Measurements from ENCODE around the gene PCP4.

The PCP4 gene

DNA sequence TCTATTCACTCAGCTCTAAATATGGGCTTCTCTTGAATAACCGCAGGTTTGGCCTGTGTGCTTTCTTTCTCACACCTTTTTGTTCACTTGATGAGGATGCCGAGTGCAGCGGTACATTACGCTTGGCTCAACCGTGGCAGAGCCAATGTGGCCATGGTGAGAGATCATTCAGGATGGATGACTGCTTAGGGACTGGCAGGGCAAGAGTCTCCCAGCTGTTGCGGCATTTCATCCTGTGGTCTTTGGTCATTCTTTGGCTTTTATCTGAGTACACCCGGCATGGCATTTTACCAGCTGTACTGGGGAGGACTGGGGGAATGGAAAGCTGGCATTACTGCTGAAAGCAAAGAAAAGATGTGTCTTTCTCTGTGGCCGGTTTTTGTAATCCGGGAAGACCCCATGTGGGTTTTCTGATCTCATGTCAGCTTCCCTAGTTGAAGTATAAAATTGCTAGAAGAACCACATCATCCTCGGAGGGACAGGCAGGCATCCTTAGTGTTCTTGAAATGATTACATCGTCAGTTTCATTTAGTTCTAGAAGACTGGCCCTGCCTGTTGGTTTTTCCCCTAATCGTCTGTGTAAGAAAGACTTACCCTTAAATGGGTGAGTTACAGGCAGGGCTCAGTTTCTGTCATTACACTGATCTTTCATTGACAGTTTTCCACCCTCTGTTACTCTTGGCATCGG, 15.1 kb downstream of the PCP4 start:
- Histone ChIP-seq H3K4me1 (ENCODE audit: insufficient read depth, low read length, poor library complexity, severe bottlenecking) (no peaks in the 10 kb centered on the region), H4K20me1 (ENCODE audit: insufficient read depth, low read length, poor library complexity, severe bottlenecking) (no peaks in the 10 kb centered on the region), H3K9me2 (replicated peaks; ENCODE audit: low read depth, low read length) (no peaks in the 10 kb centered on the region), H3K4me2 (ENCODE audit: low read depth, low read length, poor library complexity, severe bottlenecking) (no peak overlapping the region), H3F3A (ENCODE audit: low read depth) (no peaks in the 10 kb centered on the region), H3K27me3 (ENCODE audit: insufficient read depth, low read length, poor library complexity, severe bottlenecking) (no peaks in the 10 kb centered on the region), H3K79me2 (ENCODE audit: insufficient read depth, low read length) (no peaks in the 10 kb centered on the region), H3K4me3 (ENCODE audit: low read length, poor library complexity, severe bottlenecking) (no peak overlapping the region), H3K36me3 (ENCODE audit: insufficient read depth, low read length) (no peaks in the 10 kb centered on the region), H3K9me3 (ENCODE audit: insufficient read depth, low read depth, low read length) (peaks cover 6% of the 10 kb centered on the region; the same call in 1 of the 2 replicates), H3K9ac (ENCODE audit: low read depth, low read length, poor library complexity, severe bottlenecking) (no peak overlapping the region), H2AFZ (ENCODE audit: low read length) (no peak overlapping the region)
- TF ChIP-seq EZH2phosphoT487 (IDR thresholded peaks at IDR 0.05; ENCODE audit: borderline replicate concordance): no peak
- TF ChIP-seq, protein P1, sequence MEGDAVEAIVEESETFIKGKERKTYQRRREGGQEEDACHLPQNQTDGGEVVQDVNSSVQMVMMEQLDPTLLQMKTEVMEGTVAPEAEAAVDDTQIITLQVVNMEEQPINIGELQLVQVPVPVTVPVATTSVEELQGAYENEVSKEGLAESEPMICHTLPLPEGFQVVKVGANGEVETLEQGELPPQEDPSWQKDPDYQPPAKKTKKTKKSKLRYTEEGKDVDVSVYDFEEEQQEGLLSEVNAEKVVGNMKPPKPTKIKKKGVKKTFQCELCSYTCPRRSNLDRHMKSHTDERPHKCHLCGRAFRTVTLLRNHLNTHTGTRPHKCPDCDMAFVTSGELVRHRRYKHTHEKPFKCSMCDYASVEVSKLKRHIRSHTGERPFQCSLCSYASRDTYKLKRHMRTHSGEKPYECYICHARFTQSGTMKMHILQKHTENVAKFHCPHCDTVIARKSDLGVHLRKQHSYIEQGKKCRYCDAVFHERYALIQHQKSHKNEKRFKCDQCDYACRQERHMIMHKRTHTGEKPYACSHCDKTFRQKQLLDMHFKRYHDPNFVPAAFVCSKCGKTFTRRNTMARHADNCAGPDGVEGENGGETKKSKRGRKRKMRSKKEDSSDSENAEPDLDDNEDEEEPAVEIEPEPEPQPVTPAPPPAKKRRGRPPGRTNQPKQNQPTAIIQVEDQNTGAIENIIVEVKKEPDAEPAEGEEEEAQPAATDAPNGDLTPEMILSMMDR (conservative IDR thresholded peaks at IDR 0.05; ENCODE audit: low read length): no peak

DNA sequence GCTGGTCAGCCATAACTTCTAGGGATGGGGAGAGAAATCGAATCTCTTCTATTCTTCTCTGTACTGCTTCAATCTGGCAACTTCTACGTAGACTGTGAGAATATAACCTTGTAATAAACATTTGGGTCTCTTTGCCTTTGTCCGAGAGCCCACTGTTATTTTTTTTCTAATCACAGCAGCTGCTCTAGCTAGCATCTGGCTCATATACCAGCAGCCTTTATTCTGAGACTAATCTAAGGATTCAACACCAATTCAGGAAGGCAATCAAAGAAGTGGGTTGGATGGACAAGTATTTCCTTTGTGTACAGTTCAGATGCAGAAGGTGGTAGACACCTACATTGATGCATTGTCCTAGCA, 15.6 kb downstream of the PCP4 start:
- Histone ChIP-seq H3K4me3 (ENCODE audit: low read length, poor library complexity, severe bottlenecking) (no peak overlapping the region), H3K9me2 (replicated peaks; ENCODE audit: low read depth, low read length) (no peaks in the 10 kb centered on the region), H3K4me2 (ENCODE audit: low read depth, low read length, poor library complexity, severe bottlenecking) (no peak overlapping the region), H4K20me1 (ENCODE audit: insufficient read depth, low read length, poor library complexity, severe bottlenecking) (no peaks in the 10 kb centered on the region), H2AFZ (ENCODE audit: low read length) (no peak overlapping the region), H3F3A (ENCODE audit: low read depth) (no peaks in the 10 kb centered on the region), H3K9ac (ENCODE audit: low read depth, low read length, poor library complexity, severe bottlenecking) (no peak overlapping the region), H3K36me3 (ENCODE audit: insufficient read depth, low read length) (no peaks in the 10 kb centered on the region), H3K79me2 (ENCODE audit: insufficient read depth, low read length) (no peaks in the 10 kb centered on the region), H3K27me3 (ENCODE audit: insufficient read depth, low read length, poor library complexity, severe bottlenecking) (no peaks in the 10 kb centered on the region), H3K9me3 (ENCODE audit: insufficient read depth, low read depth, low read length) (peaks cover 6% of the 10 kb centered on the region; the same call in 1 of the 2 replicates), H3K4me1 (ENCODE audit: insufficient read depth, low read length, poor library complexity, severe bottlenecking) (no peaks in the 10 kb centered on the region)
- TF ChIP-seq, protein P1 (conservative IDR thresholded peaks at IDR 0.05; ENCODE audit: low read length): no peak
- no peak for TF ChIP-seq EZH2phosphoT487 (IDR thresholded peaks at IDR 0.05; ENCODE audit: borderline replicate concordance)

DNA sequence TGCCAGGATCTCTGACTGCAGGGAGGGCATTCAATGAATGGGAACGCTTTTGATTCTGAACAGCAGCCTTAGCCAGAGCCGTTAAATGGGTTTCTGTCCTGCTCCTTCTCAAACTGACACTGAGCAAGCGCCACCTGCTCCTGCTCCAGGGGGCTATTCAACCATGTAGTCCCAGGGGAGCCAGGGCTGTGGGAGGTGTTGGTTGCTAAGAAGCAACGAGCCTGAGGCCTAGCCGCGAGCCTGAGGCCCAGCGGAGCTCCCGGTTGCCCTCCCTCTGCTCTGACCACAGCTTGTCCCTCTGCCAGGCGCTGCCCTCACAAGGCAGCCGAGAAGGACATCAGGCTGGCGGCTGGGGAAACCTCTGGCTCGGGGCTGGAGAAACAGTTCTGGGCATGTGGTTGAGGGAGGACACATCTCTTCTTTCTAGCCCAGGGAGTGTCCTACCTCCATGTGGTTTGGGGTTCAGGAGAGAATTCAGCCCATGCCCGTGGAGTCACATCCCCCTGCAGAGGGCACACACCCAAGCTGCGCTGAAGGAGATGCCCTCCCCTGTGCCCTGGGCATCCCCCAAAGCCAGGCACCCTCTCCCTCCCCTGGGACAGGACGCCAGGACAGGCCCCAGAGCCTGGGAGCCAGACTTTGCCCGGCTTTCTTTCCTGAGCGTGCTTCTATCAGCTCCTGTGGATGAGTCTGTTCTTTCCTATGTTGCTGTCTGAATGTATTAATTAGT, 18.0 kb downstream of the PCP4 start:
- Histone ChIP-seq H3K9ac (ENCODE audit: low read depth, low read length, poor library complexity, severe bottlenecking) (no peak overlapping the region), H3F3A (ENCODE audit: low read depth) (no peaks in the 10 kb centered on the region), H3K9me3 (ENCODE audit: insufficient read depth, low read depth, low read length) (peaks cover 6% of the 10 kb centered on the region; the same call in 1 of the 2 replicates), H2AFZ (ENCODE audit: low read length) (no peak overlapping the region), H3K4me1 (ENCODE audit: insufficient read depth, low read length, poor library complexity, severe bottlenecking) (no peaks in the 10 kb centered on the region), H3K36me3 (ENCODE audit: insufficient read depth, low read length) (no peaks in the 10 kb centered on the region), H3K4me2 (ENCODE audit: low read depth, low read length, poor library complexity, severe bottlenecking) (no peak overlapping the region), H3K79me2 (ENCODE audit: insufficient read depth, low read length) (no peaks in the 10 kb centered on the region), H4K20me1 (ENCODE audit: insufficient read depth, low read length, poor library complexity, severe bottlenecking) (no peaks in the 10 kb centered on the region), H3K4me3 (ENCODE audit: low read length, poor library complexity, severe bottlenecking) (no peak overlapping the region), H3K9me2 (replicated peaks; ENCODE audit: low read depth, low read length) (no peaks in the 10 kb centered on the region), H3K27me3 (ENCODE audit: insufficient read depth, low read length, poor library complexity, severe bottlenecking) (no peaks in the 10 kb centered on the region)
- TF ChIP-seq, protein P1 (conservative IDR thresholded peaks at IDR 0.05; ENCODE audit: low read length): no peak
- no peak for TF ChIP-seq EZH2phosphoT487 (IDR thresholded peaks at IDR 0.05; ENCODE audit: borderline replicate concordance)

All from Loucy (cell line).